Erythroblast (primary cell): ENCODE results near the gene KSR1.

Experiments
- GATA1 ChIP-seq: IDR thresholded peaks from 2 replicates; pipeline ENCODE4 v1.6.1; 2011; ENCODE audit warnings: low read depth, mild to moderate bottlenecking, control low read depth, low read length, moderate library complexity
- POLR2A ChIP-seq: IDR thresholded peaks from 2 replicates; pipeline ENCODE4 v1.6.1; 2011; ENCODE audit warnings: mild to moderate bottlenecking, low read length

GRCh38 chr17:27480699-27481098 lies 24.5 kb downstream of the KSR1 start:
- no peak for TF ChIP-seq POLR2A
- no peak for TF ChIP-seq GATA1
